Upper lobe of right lung (tissue), 1 donor: ENCODE measurements around the gene KLF17. TPM values are rescaled to one million over a fixed set of nuclear protein-coding genes. Genes with fewer than 3 reads are reported as not detected.

Source experiments
- ATAC-seq: fragments of 200-7000 bp; cut with Tn5 transposase; one replicate; pipeline ENCODE4 v1.9.1; 2020; ENCODE audit warnings: mild to moderate bottlenecking, moderate library complexity
- DNase-seq: peaks from one replicate; pipeline ENCODE4 v3.0.0-alpha.2; 2020
- H3K27ac ChIP-seq: fragments of 200-600 bp; one replicate; pipeline ENCODE4 v1.8.0; 2022
- H3K27me3 ChIP-seq: fragments of 200-600 bp; one replicate; pipeline ENCODE4 v1.8.0; 2022; ENCODE audit warnings: mild to moderate bottlenecking
- H3K36me3 ChIP-seq: fragments of 200-600 bp; one replicate; pipeline ENCODE4 v1.8.0; 2022
- H3K4me1 ChIP-seq: fragments of 200-600 bp; one replicate; pipeline ENCODE4 v1.8.0; 2022
- H3K4me3 ChIP-seq: fragments of 200-600 bp; one replicate; pipeline ENCODE4 v1.8.0; 2022; ENCODE audit warnings: mild to moderate bottlenecking
- H3K9me3 ChIP-seq: fragments of 200-600 bp; one replicate; pipeline ENCODE4 v1.8.0; 2022
- intact Hi-C: fragments of 100-400 bp; cut with DNase I; formaldehyde crosslinking; loops from one replicate; pipeline ENCODE4 v1.11.0; 2022
- total RNA-seq: library from RNA; stranded (reverse); fragmentation: NEBNext Ultra II Directional; extraction: Animal tissue kit (Norgen Biotek cat#: 25700); gene quantifications from one replicate; pipeline ENCODE4 v1.2.1, GENCODE V29; 2021
- TF ChIP-seq, protein P1 (sequence below): fragments of 200-600 bp; IDR thresholded peaks from one replicate; pipeline ENCODE4 v1.8.0; 2022; ENCODE audit warnings: antibody characterized with exemption
- donor health status: DM: no; HTN: yes; CAD: no; lungs with severe emphysema.

KLF17 gene
- total RNA-seq, 1 donor from 2014 or later: 0.52 TPM

GRCh38 chr1:44147582-44147981 is 29.0 kb downstream of the KLF17 start:
- Histone ChIP-seq H3K4me1 (no peaks in the 10 kb centered on the region), H3K36me3 (no peaks in the 10 kb centered on the region), H3K27ac (no peak overlapping the region), H3K9me3 (peaks cover 15% of the 10 kb centered on the region), H3K4me3 (no peak overlapping the region), H3K27me3 (no peaks in the 10 kb centered on the region)
- TF ChIP-seq, protein P1, sequence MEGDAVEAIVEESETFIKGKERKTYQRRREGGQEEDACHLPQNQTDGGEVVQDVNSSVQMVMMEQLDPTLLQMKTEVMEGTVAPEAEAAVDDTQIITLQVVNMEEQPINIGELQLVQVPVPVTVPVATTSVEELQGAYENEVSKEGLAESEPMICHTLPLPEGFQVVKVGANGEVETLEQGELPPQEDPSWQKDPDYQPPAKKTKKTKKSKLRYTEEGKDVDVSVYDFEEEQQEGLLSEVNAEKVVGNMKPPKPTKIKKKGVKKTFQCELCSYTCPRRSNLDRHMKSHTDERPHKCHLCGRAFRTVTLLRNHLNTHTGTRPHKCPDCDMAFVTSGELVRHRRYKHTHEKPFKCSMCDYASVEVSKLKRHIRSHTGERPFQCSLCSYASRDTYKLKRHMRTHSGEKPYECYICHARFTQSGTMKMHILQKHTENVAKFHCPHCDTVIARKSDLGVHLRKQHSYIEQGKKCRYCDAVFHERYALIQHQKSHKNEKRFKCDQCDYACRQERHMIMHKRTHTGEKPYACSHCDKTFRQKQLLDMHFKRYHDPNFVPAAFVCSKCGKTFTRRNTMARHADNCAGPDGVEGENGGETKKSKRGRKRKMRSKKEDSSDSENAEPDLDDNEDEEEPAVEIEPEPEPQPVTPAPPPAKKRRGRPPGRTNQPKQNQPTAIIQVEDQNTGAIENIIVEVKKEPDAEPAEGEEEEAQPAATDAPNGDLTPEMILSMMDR: no peak
- ATAC-seq (no peak), DNase-seq (no peak)
- intact Hi-C loops: no loop called here

DNA sequence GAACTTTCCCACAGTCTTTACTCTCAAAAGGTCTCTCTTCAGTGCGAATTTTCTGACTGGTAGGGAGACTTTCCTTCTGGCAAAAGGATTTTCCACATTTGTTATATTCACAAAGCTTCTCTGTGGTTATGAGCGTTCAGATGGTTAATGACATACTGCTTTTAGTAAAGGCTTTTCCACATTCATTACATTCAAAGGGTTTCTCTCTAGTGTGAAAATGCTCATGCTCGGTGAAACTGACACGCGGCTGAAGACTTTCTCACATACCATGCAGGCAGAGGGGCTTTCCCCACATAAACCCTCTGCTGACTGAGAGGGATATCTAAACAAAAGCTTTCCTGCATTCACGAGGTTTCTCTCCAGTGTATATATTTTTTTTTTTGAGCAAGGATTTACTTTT is 32.7 kb downstream of the KLF17 start:
- H3K27me3 ChIP-seq: no peaks in the 10 kb centered on the region
- H3K27ac ChIP-seq: no peak overlapping the region
- H3K36me3 ChIP-seq: no peaks in the 10 kb centered on the region
- DNase-seq: no peak
- no peaks in the 10 kb centered on the region for H3K9me3 ChIP-seq
- H3K4me1 ChIP-seq: no peaks in the 10 kb centered on the region
- ATAC-seq: no peak
- TF ChIP-seq, protein P1: no peak
- intact Hi-C loops: no loop called here
- H3K4me3 ChIP-seq: no peak overlapping the region

DNA sequence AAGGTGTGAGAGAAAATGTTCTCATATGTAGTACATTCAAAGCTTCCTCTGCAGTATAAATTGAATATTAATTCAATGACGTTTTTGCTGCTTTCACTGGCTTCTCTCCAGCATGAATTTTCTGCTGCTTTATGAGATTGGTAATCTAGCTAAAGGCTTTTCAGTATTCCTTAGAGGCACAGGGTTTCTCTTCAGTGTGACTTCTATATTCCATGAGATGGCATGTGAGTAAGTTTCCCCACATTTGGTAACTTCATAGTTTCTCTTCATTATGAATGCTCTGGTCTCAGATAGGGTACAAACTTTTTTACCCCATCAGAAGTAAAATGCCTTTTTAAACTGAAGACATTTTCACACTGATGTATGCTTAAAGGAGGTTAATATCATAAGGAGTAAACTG is 33.2 kb downstream of the KLF17 start:
- DNase-seq (no peak), ATAC-seq (no peak)
- Histone ChIP-seq H3K36me3 (no peaks in the 10 kb centered on the region), H3K4me1 (no peaks in the 10 kb centered on the region), H3K27ac (no peak overlapping the region), H3K9me3 (no peaks in the 10 kb centered on the region), H3K4me3 (no peak overlapping the region), H3K27me3 (no peaks in the 10 kb centered on the region)
- TF ChIP-seq, protein P1: no peak
- intact Hi-C loops: no loop called here

DNA sequence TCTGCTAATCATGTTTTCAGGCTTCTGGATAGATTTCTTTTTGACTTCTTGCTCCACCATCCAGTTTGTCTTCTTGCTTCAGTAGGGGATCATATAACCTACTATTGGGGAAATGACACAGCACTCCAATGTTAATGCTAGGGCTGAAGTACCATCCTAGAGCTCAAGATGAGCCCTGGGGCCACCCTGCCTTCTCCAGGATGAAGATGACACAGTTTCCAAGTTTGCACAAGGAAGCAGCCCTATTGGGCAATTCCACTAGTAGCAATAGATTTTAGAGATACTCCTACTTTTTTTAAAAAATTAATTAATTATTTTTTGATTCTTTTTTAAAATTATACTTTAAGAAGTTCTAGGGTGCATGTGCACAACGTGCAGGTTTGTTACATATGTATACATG is 34.1 kb downstream of the KLF17 start:
- Histone ChIP-seq H3K9me3 (no peaks in the 10 kb centered on the region), H3K4me1 (no peaks in the 10 kb centered on the region), H3K36me3 (no peaks in the 10 kb centered on the region), H3K27me3 (no peaks in the 10 kb centered on the region), H3K27ac (no peak overlapping the region), H3K4me3 (no peak overlapping the region)
- no peak for ATAC-seq
- intact Hi-C loops: no loop called here
- TF ChIP-seq, protein P1: no peak
- DNase-seq: no peak

- H3K27ac ChIP-seq: no peak overlapping the region
- H3K4me3 ChIP-seq: no peak overlapping the region
- no peaks in the 10 kb centered on the region for H3K4me1 ChIP-seq
- H3K9me3 ChIP-seq: no peaks in the 10 kb centered on the region
- no peak for DNase-seq
- H3K36me3 ChIP-seq: no peaks in the 10 kb centered on the region
- no peak for ATAC-seq
- intact Hi-C loops: no loop called here
- TF ChIP-seq, protein P1: no peak
- no peaks in the 10 kb centered on the region for H3K27me3 ChIP-seq
These were observed 35.4 kb downstream of the KLF17 start for GRCh38 chr1:44154049-44154448.

GRCh38 chr1:44157903-44158302 is 39.3 kb downstream of the KLF17 start:
- intact Hi-C loops: no loop called here
- TF ChIP-seq, protein P1: no peak
- no peak for ATAC-seq

More at GRCh38 chr1:44157903-44158302, 39.3 kb downstream of the KLF17 start:
- DNase-seq: no peak
- Histone ChIP-seq H3K4me1 (no peaks in the 10 kb centered on the region), H3K4me3 (no peak overlapping the region), H3K36me3 (no peaks in the 10 kb centered on the region), H3K27me3 (no peaks in the 10 kb centered on the region), H3K27ac (no peak overlapping the region), H3K9me3 (no peaks in the 10 kb centered on the region)
